GM10266 (cell line): Measurements from ENCODE around the gene XRRA1.
"Not testable (repeated sequence)": the region's sequence is repeated elsewhere in the genome, so short reads cannot be mapped to it uniquely, and the experiment has no call there.

Experiments used
- DNase-seq: peaks from one replicate; pipeline ENCODE4 v3.0.0; 2012; ENCODE audit errors: extremely low spot score
- TF ChIP-seq, protein P1 (sequence below): IDR thresholded peaks from 2 replicates; pipeline ENCODE4 v1.5.1; 2012; ENCODE audit warnings: mild to moderate bottlenecking, low read depth; ENCODE audit not compliant: control insufficient read depth, insufficient read depth; ENCODE audit errors: missing control alignments

XRRA1 gene

DNA sequence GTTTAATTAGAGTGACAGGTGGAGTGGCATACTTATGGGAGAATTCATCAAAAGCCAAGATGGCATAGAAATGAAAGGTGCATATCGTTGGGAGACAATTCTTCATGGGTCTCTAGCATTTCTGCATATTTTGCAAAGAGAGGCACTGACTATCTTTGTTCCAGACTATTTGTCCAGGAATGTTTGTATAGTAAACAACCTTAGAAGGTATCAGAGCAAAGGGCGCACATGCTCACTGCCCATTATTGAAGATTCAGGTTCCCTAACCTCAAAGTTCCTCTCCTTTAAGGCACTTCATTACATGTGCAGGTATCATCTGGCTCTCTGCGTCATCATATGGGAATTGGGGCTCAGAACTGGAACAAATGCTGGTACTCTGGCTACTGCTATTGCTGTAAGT is 35.2 kb upstream of the XRRA1 start:
- no peak for DNase-seq
- TF ChIP-seq, protein P1, sequence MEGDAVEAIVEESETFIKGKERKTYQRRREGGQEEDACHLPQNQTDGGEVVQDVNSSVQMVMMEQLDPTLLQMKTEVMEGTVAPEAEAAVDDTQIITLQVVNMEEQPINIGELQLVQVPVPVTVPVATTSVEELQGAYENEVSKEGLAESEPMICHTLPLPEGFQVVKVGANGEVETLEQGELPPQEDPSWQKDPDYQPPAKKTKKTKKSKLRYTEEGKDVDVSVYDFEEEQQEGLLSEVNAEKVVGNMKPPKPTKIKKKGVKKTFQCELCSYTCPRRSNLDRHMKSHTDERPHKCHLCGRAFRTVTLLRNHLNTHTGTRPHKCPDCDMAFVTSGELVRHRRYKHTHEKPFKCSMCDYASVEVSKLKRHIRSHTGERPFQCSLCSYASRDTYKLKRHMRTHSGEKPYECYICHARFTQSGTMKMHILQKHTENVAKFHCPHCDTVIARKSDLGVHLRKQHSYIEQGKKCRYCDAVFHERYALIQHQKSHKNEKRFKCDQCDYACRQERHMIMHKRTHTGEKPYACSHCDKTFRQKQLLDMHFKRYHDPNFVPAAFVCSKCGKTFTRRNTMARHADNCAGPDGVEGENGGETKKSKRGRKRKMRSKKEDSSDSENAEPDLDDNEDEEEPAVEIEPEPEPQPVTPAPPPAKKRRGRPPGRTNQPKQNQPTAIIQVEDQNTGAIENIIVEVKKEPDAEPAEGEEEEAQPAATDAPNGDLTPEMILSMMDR: no peak

DNA sequence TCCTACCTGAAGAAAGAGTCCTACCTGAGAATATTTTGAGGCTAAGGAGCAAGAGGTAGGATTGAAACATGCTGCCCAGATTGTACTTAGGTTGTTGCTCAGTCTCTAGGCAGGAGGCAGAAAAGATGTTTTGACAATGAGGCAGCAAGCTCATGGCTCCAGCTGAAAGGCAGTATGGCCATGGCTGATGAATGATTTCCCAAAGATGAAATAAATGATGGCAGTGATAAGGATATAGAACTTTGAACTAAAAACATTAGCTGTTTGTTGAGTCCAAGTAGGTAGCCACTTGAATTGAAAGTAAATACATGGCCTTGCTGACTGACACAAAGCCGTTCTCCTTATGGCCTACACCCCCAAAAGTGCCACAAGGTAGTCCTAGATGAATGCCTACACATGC is 33.0 kb upstream of the XRRA1 start:
- TF ChIP-seq, protein P1: no peak
- DNase-seq: no peak

DNA sequence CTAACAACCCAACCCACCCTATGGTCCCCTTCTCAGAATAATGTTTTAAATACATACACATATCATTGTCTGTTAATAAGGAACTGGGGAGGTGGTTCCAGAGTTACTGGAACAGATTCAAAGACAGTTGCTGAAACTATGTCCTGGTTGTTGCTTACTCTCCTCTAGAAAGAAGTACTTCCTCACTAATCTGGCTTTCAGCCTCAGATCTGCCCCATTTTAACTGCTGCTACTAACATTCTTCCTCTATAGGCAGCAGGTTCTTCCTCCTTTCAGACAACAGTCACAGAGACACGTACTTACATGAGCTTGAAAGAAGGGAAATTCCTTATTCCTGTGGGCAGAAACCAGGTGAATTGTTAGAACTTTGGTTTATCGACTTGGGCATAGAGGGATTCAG is 31.7 kb upstream of the XRRA1 start:
- no peak for DNase-seq
- TF ChIP-seq, protein P1: no peak

DNA sequence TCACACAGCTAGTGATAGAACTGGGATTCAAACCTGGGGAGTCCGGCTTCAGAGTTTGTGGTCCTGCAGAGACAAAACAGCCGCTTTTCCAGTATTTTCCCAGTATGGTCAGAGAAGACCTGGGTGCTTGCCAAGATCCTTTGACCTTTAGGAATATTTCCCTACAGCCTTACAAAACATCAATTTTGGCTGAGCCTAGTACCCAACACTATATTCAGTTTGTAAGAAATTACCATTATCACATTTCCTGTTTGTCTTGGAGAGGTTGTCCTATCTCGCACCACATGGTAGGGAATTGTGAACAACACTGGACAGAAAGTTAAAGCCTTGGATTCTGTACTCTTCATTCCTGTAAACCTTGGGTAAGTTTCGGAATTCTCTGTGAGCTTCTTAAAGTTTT is 29.1 kb upstream of the XRRA1 start:
- TF ChIP-seq, protein P1: no peak
- DNase-seq: no peak

DNA sequence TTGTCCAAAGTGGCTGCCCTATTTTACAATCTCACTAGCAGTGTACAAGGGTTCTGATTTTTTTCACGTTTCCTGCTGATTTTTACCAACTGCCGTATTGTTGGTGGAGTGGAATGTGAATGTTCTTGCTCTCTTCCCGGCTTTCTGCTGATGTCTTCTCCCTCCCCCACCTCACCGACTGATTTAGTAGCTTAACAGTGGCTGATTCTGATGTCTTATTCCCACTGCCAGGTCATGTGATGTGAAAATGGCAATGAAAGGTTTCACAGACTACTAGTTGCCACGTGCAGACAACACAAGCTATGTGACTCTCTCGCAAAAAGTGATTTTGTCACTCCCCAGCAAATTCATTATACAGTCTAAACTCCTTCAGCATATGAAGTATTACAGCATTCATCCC is 22.5 kb upstream of the XRRA1 start:
- TF ChIP-seq, protein P1: no peak
- DNase-seq: no peak

DNA sequence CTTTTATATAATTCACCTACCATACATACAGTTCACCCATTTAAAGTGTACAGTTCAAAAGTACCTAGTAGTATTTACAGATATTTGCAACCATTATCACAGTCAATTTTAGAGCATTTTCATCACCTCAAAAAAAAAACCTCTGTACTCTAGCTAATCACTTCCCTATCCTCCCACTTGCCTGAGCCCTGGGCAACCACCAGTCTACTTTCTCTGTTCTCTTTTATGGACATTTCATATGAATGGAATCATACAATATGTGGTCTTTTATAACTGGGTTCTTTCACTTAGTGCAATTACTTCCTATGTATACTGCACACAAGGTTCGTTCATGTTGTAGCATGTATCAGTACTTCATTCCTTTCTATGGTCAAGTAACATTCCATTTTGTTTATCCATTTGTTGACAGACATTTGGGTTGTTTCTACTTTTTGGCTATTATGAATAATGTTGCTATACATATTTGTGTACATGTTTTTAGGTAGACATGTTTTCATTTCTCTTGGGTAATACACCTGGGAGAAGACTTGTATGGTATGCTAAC is 22.0 kb upstream of the XRRA1 start:
- DNase-seq: no peak
- TF ChIP-seq, protein P1: no peak

DNA sequence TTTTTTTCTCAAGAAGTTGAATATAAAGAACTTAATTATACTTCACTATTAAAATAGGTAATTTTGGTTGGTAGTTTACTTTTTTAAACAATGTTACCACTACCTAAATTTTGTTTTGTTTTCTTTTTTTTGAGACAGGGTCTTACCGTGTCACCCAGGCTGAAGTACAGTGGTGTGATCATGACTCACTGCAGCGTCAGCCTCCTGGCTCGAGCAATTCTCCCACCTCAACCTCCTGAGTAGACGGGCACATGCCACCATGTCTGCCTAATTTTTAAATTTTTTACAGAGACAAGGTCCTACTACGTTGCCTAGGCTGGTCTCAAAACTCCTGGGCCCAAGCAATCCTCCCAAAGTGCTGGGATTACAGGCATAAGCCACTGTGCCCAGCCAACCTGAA is 17.8 kb upstream of the XRRA1 start:
- TF ChIP-seq, protein P1: no peak
- DNase-seq: no peak

DNA sequence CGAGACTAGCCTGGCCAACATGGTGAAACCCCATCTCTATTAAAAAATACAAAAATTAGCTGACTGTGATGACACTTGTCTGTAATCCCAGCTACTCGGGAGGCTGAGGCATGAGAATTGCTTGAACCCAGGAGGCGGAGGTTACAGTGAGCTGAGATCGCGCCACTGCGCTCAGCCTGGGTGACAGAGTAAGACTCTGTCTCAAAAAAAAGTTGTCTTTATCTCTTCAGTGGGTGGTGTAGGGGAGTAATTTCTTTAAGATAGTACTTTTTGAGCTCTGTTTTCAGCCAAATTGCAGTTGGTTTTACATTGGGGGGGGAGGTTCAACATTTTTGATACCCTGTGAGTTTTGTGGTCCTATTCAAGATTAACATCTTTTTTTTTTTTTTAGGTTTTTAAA is 11.2 kb upstream of the XRRA1 start:
- not testable (repeated sequence) for DNase-seq
